HepG2 (cell line): ENCODE data around the gene ZNF747. TPM values are rescaled to one million over a fixed set of nuclear protein-coding genes. Genes with fewer than 3 reads are reported as not detected.
A peak's percentile ranks its signal among the peaks of the same experiment; 100 is the strongest.

ENCODE experiments used
- ATF2 ChIP-seq: sonication (generic); formaldehyde crosslinking; IDR thresholded peaks from 2 replicates; pipeline ENCODE4 v1.4.0; 2020; ENCODE audit warnings: missing genetic modification reagents
- ATF7 ChIP-seq, 2 experiments: fragments of 450-650 bp in 1 of 2; sonication (generic) in 1 of 2; formaldehyde crosslinking in 1 of 2; IDR thresholded peaks; 2 replicates each; pipeline versions ENCODE4 v1.4.0 to v1.6.1; 2016 to 2020; ENCODE audit warnings: antibody characterized with exemption in 1 of 2, mild to moderate bottlenecking in 1 of 2, missing genetic modification reagents in 1 of 2
- BATF2 ChIP-seq: sonication (generic); formaldehyde crosslinking; IDR thresholded peaks from 2 replicates; pipeline ENCODE4 v1.8.0; 2022; ENCODE audit warnings: mild to moderate bottlenecking, missing genetic modification reagents, moderate library complexity
- BCLAF1 ChIP-seq: fragments of 450-650 bp; IDR thresholded peaks from 2 replicates; pipeline ENCODE4 v1.6.1; 2017; ENCODE audit warnings: mild to moderate bottlenecking
- DPF2 ChIP-seq: sonication (generic); formaldehyde crosslinking; IDR thresholded peaks from 2 replicates; pipeline ENCODE4 v1.4.0; 2020; ENCODE audit warnings: mild to moderate bottlenecking, low read depth, missing genetic modification reagents, borderline replicate concordance
- EHMT2 ChIP-seq: fragments of 200-600 bp; sonication (generic); IDR thresholded peaks from 2 replicates; pipeline ENCODE4 v1.7.0; 2017; ENCODE audit warnings: antibody characterized with exemption, low read depth, low read length, borderline replicate concordance
- FIP1L1 ChIP-seq: fragments of 200-400 bp; formaldehyde crosslinking; IDR thresholded peaks from 2 replicates; pipeline ENCODE4 v1.6.1; 2018; ENCODE audit warnings: low read depth, mild to moderate bottlenecking, low read length, moderate library complexity, borderline replicate concordance; ENCODE audit not compliant: insufficient read depth
- GFI1 ChIP-seq: sonication (generic); formaldehyde crosslinking; IDR thresholded peaks from 2 replicates; pipeline ENCODE4 v1.5.0; 2020; ENCODE audit warnings: missing genetic modification reagents, mild to moderate bottlenecking, borderline replicate concordance
- HCFC1 ChIP-seq: fragments of 150-350 bp; IDR thresholded peaks from 2 replicates; pipeline ENCODE4 v1.6.1; 2014; ENCODE audit warnings: low read depth, low read length
- KLF16 ChIP-seq, 2 experiments: sonication (generic) in 1 of 2; formaldehyde crosslinking in 1 of 2; IDR thresholded peaks; 2 replicates each; pipeline versions ENCODE4 v1.6.1 to v1.8.0; 2016 to 2023; ENCODE audit warnings: missing genetic modification reagents in 2 of 2, missing compliant biosample characterization in 1 of 2
- MTA3 ChIP-seq: sonication (generic); formaldehyde crosslinking; IDR thresholded peaks from 2 replicates; pipeline ENCODE4 v1.4.0; 2020; ENCODE audit warnings: missing genetic modification reagents
- NR0B2 ChIP-seq: sonication (generic); formaldehyde crosslinking; IDR thresholded peaks from 2 replicates; pipeline ENCODE4 v1.4.0; 2020; ENCODE audit warnings: mild to moderate bottlenecking, missing genetic modification reagents
- NR2C2 ChIP-seq: sonication (generic); formaldehyde crosslinking; IDR thresholded peaks from 2 replicates; pipeline ENCODE4 v1.4.0; 2020; ENCODE audit warnings: missing genetic modification reagents, mild to moderate bottlenecking, moderate library complexity, borderline replicate concordance
- RARG ChIP-seq: sonication (generic); formaldehyde crosslinking; IDR thresholded peaks from 2 replicates; pipeline ENCODE4 v1.4.0; 2020; ENCODE audit warnings: low read depth, mild to moderate bottlenecking, missing genetic modification reagents
- TBX3 ChIP-seq: fragments of 450-650 bp; IDR thresholded peaks from 2 replicates; pipeline ENCODE4 v1.6.1; 2017; ENCODE audit warnings: antibody characterized with exemption, mild to moderate bottlenecking, inconsistent platforms, borderline replicate concordance
- ZNF296 ChIP-seq: sonication (generic); formaldehyde crosslinking; conservative IDR thresholded peaks from 2 replicates; pipeline ENCODE4 v1.5.0; 2020; ENCODE audit warnings: mild to moderate bottlenecking, missing genetic modification reagents
- ZNF530 ChIP-seq: sonication (generic); formaldehyde crosslinking; IDR thresholded peaks from 2 replicates; pipeline ENCODE4 v1.5.0; 2020; ENCODE audit warnings: low read depth, mild to moderate bottlenecking, missing genetic modification reagents
- ZNF652 ChIP-seq: IDR thresholded peaks from 2 replicates; pipeline ENCODE4 v1.6.1; 2016; ENCODE audit warnings: low read depth, borderline replicate concordance
- ZNF766 ChIP-seq: sonication (generic); formaldehyde crosslinking; IDR thresholded peaks from 2 replicates; pipeline ENCODE4 v1.5.0; 2020; ENCODE audit warnings: missing genetic modification reagents, borderline replicate concordance
- ZNF770 ChIP-seq: sonication (generic); formaldehyde crosslinking; IDR thresholded peaks from 2 replicates; pipeline ENCODE4 v1.5.0; 2020; ENCODE audit warnings: mild to moderate bottlenecking, missing genetic modification reagents
- ZNF784 ChIP-seq: sonication (generic); formaldehyde crosslinking; IDR thresholded peaks from 2 replicates; pipeline ENCODE4 v1.5.1; 2020; ENCODE audit warnings: missing genetic modification reagents, mild to moderate bottlenecking, borderline replicate concordance
- ZNF792 ChIP-seq: IDR thresholded peaks from 2 replicates; pipeline ENCODE4 v1.6.1; 2016
- ZSCAN12 ChIP-seq: sonication (generic); formaldehyde crosslinking; IDR thresholded peaks from 2 replicates; pipeline ENCODE4 v1.9.0; 2021; ENCODE audit warnings: mild to moderate bottlenecking, missing genetic modification reagents
- polyA plus RNA-seq, 8 experiments: library from polyadenylated mRNA; depleted of rRNA in 3 of 8; stranded (reverse) in 7 of 8; unstranded in 1 of 8; fragments of >200 nt; fragmentation: Illumina TruSeq in 4 of 8; extraction: Trizol in 4 of 8; gene quantifications; 2 replicates each; pipeline versions ENCODE4 v1.2.1 to v1.2.3, GENCODE V29; 2011 to 2016; ENCODE audit warnings: low read depth in 4 of 8, missing spikeins in 1 of 8, mixed read lengths in 1 of 8; ENCODE audit not compliant: insufficient read depth in 1 of 8
- total RNA-seq, 5 experiments: library from RNA; depleted of rRNA; stranded (reverse); fragments of >200 nt; fragmentation: Illumina TruSeq; extraction: Trizol; gene quantifications; 2 replicates each; pipeline ENCODE4 v1.2.3, GENCODE V29; 2016; ENCODE audit warnings: low read depth in 1 of 5

ZNF747 gene
- total and polyA plus RNA-seq, 2 of the 13 experiments (the other 11 are each of a cell fraction or from before 2014, with no cell fraction given) = 7.2 to 10.2 TPM

- TF ChIP-seq ATF2 (CRISPR knock-in tag) (no peak), RARG (CRISPR knock-in tag) (no peak), ATF7 (IDR thresholded peaks at IDR 0.05) (no peak), ATF7 (CRISPR knock-in tag; IDR thresholded peaks at IDR 0.05) (no peak), ZNF784 (no peak), BATF2 (CRISPR knock-in tag) (0 out of 2 replicates have a peak, but pooled peaks have one; percentile 21), NR2C2 (CRISPR knock-in tag) (no peak), MTA3 (CRISPR knock-in tag) (no peak), DPF2 (CRISPR knock-in tag) (no peak), BCLAF1 (no peak), ZNF770 (CRISPR knock-in tag) (no peak), ZNF296 (CRISPR knock-in tag) (no peak), HCFC1 (no peak), ZSCAN12 (CRISPR knock-in tag) (no peak), ZNF652 (CRISPR knock-in tag) (no peak), FIP1L1 (no peak), KLF16 (CRISPR knock-in tag; IDR thresholded peaks at IDR 0.05) (no peak), ZNF766 (CRISPR knock-in tag) (0 out of 2 replicates have a peak, but pooled peaks have one; percentile 78), GFI1 (CRISPR knock-in tag) (no peak), EHMT2 (no peak), ZNF530 (CRISPR knock-in tag) (no peak), ZNF792 (CRISPR knock-in tag) (peak; percentile 43; the same call in 1 of the 2 replicates), NR0B2 (peak; percentile 42), TBX3 (no peak)
These were observed 23.0 kb upstream of the ZNF747 start (continued) for GRCh38 chr16:30557707-30557956.
